ENCODE measurements around the gene DENND5A. TPM values are rescaled to one million over a fixed set of nuclear protein-coding genes. Genes with fewer than 3 reads are reported as not detected.

Gene DENND5A
- total RNA-seq, 2 experiments from 2014 or later: 4.0 to 10.5 TPM

- intact Hi-C loops (cut with micrococcal nuclease; ENCODE audit: unreplicated experiment): no loop called here
- Histone ChIP-seq H2AFZ (ENCODE audit: low read length) (no peak overlapping the region), H3K36me3 (ENCODE audit: insufficient read depth, low read length) (peaks cover 42% of the 10 kb centered on the region), H4K20me1 (ENCODE audit: insufficient read depth, low read length) (no peaks in the 10 kb centered on the region), H3K79me2 (ENCODE audit: insufficient read depth, low read depth, low read length) (no peaks in the 10 kb centered on the region), H3K27ac (ENCODE audit: low read depth, low read length, poor library complexity, severe bottlenecking) (no peak overlapping the region), H3K4me3 (ENCODE audit: low read depth, low read length, poor library complexity, severe bottlenecking) (no peak overlapping the region), H3K4me1 (ENCODE audit: insufficient read depth, low read length, poor library complexity, severe bottlenecking) (no peaks in the 10 kb centered on the region), H3K9me2 (ENCODE audit: insufficient read depth, low read length) (no peaks in the 10 kb centered on the region), H3K9me3 (ENCODE audit: low read length) (no peaks in the 10 kb centered on the region), H3K4me2 (ENCODE audit: low read length) (no peak overlapping the region)
- BruUV-seq (replicated peaks): no TSS peak
- TF ChIP-seq EZH2phosphoT487 (IDR thresholded peaks at IDR 0.05; ENCODE audit: borderline replicate concordance, low read depth, low read length): no peak
- TF ChIP-seq CTCF (conservative IDR thresholded peaks at IDR 0.05; ENCODE audit: low read length): no peak
- CTCF ChIA-PET (ENCODE audit: unreplicated experiment): no interaction called here
- DNase-seq (ENCODE audit: low spot score): no peak
- POLR2A ChIA-PET: interaction anchor here (0.7 to 1.1 kb wide), 5 partner anchors 19 to 245 kb away, joined by 3 to 6 read pairs (median 3); no protein-coding TSS in a partner anchor
Observed at GRCh38 chr11:9293646-9294045, 28.5 kb upstream of the DENND5A start.

- no peak for DNase-seq (ENCODE audit: low spot score)
- intact Hi-C loops (cut with micrococcal nuclease; ENCODE audit: unreplicated experiment): no loop called here
- no TSS peak for BruUV-seq (replicated peaks)
- Histone ChIP-seq H3K79me2 (ENCODE audit: insufficient read depth, low read depth, low read length) (no peaks in the 10 kb centered on the region), H4K20me1 (ENCODE audit: insufficient read depth, low read length) (no peaks in the 10 kb centered on the region), H3K9me3 (ENCODE audit: low read length) (no peaks in the 10 kb centered on the region), H3K4me2 (ENCODE audit: low read length) (no peak overlapping the region), H3K4me3 (ENCODE audit: low read depth, low read length, poor library complexity, severe bottlenecking) (no peak overlapping the region), H2AFZ (ENCODE audit: low read length) (no peak overlapping the region), H3K9me2 (ENCODE audit: insufficient read depth, low read length) (no peaks in the 10 kb centered on the region), H3K27ac (ENCODE audit: low read depth, low read length, poor library complexity, severe bottlenecking) (no peak overlapping the region), H3K36me3 (ENCODE audit: insufficient read depth, low read length) (peaks cover 16% of the 10 kb centered on the region; the same call in 1 of the 2 replicates), H3K4me1 (ENCODE audit: insufficient read depth, low read length, poor library complexity, severe bottlenecking) (no peaks in the 10 kb centered on the region)
- CTCF ChIA-PET (ENCODE audit: unreplicated experiment): interaction anchor here (0.6 kb wide), 1 partner anchor 25 kb away, joined by 3 read pairs; no protein-coding TSS in a partner anchor
- TF ChIP-seq CTCF (conservative IDR thresholded peaks at IDR 0.05; ENCODE audit: low read length): no peak
- TF ChIP-seq EZH2phosphoT487 (IDR thresholded peaks at IDR 0.05; ENCODE audit: borderline replicate concordance, low read depth, low read length): no peak
- POLR2A ChIA-PET: interaction anchor here (0.7 to 1.0 kb wide), 3 partner anchors 11 to 247 kb away, joined by 3 to 7 read pairs (median 4); no protein-coding TSS in a partner anchor
Observed at GRCh38 chr11:9285850-9286587, 20.9 kb upstream of the DENND5A start.
